ENCODE data around the gene ESPN. TPM values are rescaled to one million over a fixed set of nuclear protein-coding genes. Genes with fewer than 3 reads are reported as not detected.

The ESPN gene
- total RNA-seq, 1 experiment from 2014 or later: 2.2 TPM

GRCh38 chr1:6467224-6467623, 42.6 kb downstream of the ESPN start:
- peaks cover 2% of the 10 kb centered on the region for H3K9me3 Mint-ChIP-seq (ENCODE audit: low read depth, unreplicated experiment)
- H3K27ac Mint-ChIP-seq (ENCODE audit: unreplicated experiment): no peak overlapping the region
- H3K4me1 Mint-ChIP-seq (ENCODE audit: low read depth, unreplicated experiment): no peaks in the 10 kb centered on the region
- DNase-seq: no peak
- intact Hi-C loops (cut with micrococcal nuclease; ENCODE audit: unreplicated experiment): no loop called here
- H3K4me3 Mint-ChIP-seq (ENCODE audit: low read depth, unreplicated experiment): no peak overlapping the region
- TF ChIP-seq CTCF (IDR thresholded peaks at IDR 0.05; ENCODE audit: unreplicated experiment): no peak
- peaks cover 20% of the 10 kb centered on the region for H3K36me3 Mint-ChIP-seq (ENCODE audit: insufficient read depth, unreplicated experiment)
- no TSS peak for BruUV-seq (replicated peaks)
- CTCF ChIA-PET: interaction anchor here (0.7 kb wide), 1 partner anchor 198 kb away, joined by 3 read pairs; no protein-coding TSS in a partner anchor
- no peaks in the 10 kb centered on the region for H3K27me3 Mint-ChIP-seq (ENCODE audit: unreplicated experiment)

DNA sequence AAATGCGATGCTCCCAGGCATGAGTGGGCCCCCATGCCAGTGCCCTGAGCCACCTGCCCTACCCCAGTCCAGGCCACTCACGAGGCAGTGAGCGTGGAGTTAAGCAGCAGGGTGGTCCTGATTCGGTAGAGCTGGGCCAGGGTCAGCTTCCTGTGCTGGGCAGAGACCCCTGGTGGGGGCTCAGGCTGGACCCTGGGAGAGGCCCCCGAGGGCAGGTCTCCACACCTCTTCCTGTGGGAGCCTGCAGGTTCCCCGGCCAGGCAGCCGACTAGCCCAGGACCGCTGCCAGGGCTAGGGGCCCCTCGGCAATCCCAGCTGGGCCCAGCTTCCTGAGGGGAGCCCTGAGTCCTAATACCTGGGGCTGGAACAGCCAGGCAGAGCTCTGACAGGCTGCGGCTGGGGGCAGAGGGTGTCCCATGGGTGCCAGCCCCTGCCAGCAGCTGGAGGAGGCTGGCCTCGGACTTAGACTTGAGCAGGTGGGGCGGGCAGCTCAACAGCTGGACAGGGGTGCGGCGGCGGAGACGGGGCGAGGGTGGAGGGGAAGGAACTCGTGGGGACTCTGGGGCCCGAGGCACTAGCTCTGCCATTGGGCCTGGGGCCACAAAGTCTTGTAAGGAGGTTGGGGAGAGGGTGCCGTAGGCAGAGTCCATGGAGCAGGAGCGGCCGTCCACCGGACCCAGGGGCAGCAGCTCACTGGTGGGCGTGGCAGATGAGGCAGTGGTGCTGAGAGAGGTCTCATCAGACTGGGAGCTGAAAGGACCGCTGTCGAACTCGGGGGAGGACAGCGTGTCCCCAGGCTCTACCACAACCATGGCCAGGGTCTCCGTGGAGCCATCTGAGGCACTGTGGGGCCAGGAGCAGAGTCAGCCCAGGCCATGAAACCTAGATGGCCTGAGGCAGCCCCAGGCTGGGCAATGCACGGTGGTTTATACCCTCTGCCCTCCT, 43.4 kb downstream of the ESPN start:
- intact Hi-C loops (cut with micrococcal nuclease; ENCODE audit: unreplicated experiment): no loop called here
- Mint-ChIP-seq H3K4me3 (ENCODE audit: low read depth, unreplicated experiment) (no peak overlapping the region), H3K9me3 (ENCODE audit: low read depth, unreplicated experiment) (no peaks in the 10 kb centered on the region), H3K36me3 (ENCODE audit: insufficient read depth, unreplicated experiment) (peaks cover 21% of the 10 kb centered on the region), H3K27ac (ENCODE audit: unreplicated experiment) (no peak overlapping the region), H3K27me3 (ENCODE audit: unreplicated experiment) (no peaks in the 10 kb centered on the region), H3K4me1 (ENCODE audit: low read depth, unreplicated experiment) (no peaks in the 10 kb centered on the region)
- TF ChIP-seq CTCF (IDR thresholded peaks at IDR 0.05; ENCODE audit: unreplicated experiment): no peak
- CTCF ChIA-PET: no interaction called here
- DNase-seq: no peak
- no TSS peak for BruUV-seq (replicated peaks)

DNA sequence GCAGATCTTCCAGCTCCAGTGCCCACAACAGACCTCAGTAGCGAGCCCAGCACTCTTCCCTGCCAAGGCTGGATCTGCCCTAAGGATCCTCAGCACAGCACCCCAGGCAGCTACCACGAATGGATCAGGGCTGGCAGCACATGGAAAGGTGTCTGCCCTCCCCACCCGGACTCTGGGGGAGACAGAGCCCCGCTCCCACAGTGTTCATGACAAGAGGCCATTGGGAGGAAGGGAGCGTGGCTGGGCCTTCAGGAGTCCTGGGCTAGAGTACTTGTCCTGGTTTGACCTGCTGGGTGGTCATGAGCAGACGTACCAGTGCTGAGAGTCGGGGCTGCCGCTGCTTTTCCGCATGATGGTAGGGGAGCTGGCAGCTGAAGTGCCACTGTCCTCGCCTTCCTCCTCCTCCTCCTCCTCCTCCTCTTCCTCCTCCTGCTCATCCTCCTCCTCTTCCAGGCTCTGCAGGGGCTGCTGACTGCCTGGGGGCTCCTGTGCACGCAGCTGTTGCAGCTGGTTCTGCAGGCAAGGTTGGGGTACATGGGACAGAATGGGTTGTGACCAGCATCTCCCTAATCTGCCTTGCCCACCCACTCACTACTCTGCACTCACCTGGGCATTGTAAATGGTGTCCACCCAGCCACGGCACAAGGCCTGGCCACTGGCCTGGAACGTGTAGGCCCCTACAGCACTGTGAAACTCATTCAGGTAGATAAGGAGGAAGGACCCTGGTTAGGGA, 44.3 kb downstream of the ESPN start:
- CTCF ChIA-PET: no interaction called here
- Mint-ChIP-seq H3K27ac (ENCODE audit: unreplicated experiment) (no peak overlapping the region), H3K4me1 (ENCODE audit: low read depth, unreplicated experiment) (no peaks in the 10 kb centered on the region), H3K36me3 (ENCODE audit: insufficient read depth, unreplicated experiment) (peaks cover 21% of the 10 kb centered on the region), H3K27me3 (ENCODE audit: unreplicated experiment) (no peaks in the 10 kb centered on the region), H3K4me3 (ENCODE audit: low read depth, unreplicated experiment) (no peak overlapping the region), H3K9me3 (ENCODE audit: low read depth, unreplicated experiment) (no peaks in the 10 kb centered on the region)
- TF ChIP-seq CTCF (IDR thresholded peaks at IDR 0.05; ENCODE audit: unreplicated experiment): no peak
- BruUV-seq (replicated peaks): no TSS peak
- intact Hi-C loops (cut with micrococcal nuclease; ENCODE audit: unreplicated experiment): no loop called here
- DNase-seq: no peak

- H3K36me3 Mint-ChIP-seq (ENCODE audit: insufficient read depth, unreplicated experiment): peaks cover 23% of the 10 kb centered on the region
- H3K27ac Mint-ChIP-seq (ENCODE audit: unreplicated experiment): no peak overlapping the region
- DNase-seq: no peak
- intact Hi-C loops (cut with micrococcal nuclease; ENCODE audit: unreplicated experiment): no loop called here
- H3K4me1 Mint-ChIP-seq (ENCODE audit: low read depth, unreplicated experiment): peaks cover 4% of the 10 kb centered on the region
- H3K9me3 Mint-ChIP-seq (ENCODE audit: low read depth, unreplicated experiment): no peaks in the 10 kb centered on the region
- TF ChIP-seq CTCF (IDR thresholded peaks at IDR 0.05; ENCODE audit: unreplicated experiment): no peak
- no peaks in the 10 kb centered on the region for H3K27me3 Mint-ChIP-seq (ENCODE audit: unreplicated experiment)
- peak overlapping the region; percentile 76 for H3K4me3 Mint-ChIP-seq (ENCODE audit: low read depth, unreplicated experiment)
- BruUV-seq (replicated peaks): no TSS peak
- CTCF ChIA-PET: interaction anchor here (1.7 kb wide), 1 partner anchor 84 kb away, joined by 3 read pairs; the partner anchor contains the start of gene NOL9
Measured at GRCh38 chr1:6470132-6471085, 45.8 kb downstream of the ESPN start.

All from Calu3 (cell line).